Astrocyte (in vitro differentiated cells and primary cell): ENCODE results near the gene TCHHL1.

Experiments used
- EZH2 ChIP-seq: IDR thresholded peaks from 2 replicates; pipeline ENCODE4 v1.6.1; 2012; ENCODE audit warnings: mild to moderate bottlenecking, low read length, inconsistent platforms; ENCODE audit not compliant: insufficient read depth
- TF ChIP-seq, protein P1 (sequence below): IDR thresholded peaks from 2 replicates; pipeline ENCODE4 v1.5.1; 2011; ENCODE audit warnings: low read depth, mild to moderate bottlenecking, inconsistent platforms, low read length, moderate library complexity; ENCODE audit not compliant: insufficient read depth

DNA sequence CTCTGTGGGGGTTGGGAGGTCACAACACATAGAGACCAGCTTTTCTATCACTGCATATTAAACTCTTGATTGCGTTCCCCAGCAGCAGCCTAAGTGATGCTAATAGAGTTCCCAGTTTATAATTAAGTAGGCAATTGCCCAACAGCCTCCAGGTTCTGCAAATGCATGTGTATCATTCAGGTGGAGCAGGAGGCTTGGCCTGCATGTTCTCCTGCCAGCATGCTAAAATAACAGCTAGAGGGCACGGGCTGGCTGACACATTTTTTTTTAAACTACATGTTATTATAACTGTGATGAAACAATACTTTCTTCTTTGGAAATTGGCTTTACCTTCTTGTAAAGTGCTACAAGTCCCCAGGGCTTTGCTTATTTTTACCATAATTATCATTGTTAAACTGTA, 16.0 kb upstream of the TCHHL1 start:
- TF ChIP-seq, protein P1, sequence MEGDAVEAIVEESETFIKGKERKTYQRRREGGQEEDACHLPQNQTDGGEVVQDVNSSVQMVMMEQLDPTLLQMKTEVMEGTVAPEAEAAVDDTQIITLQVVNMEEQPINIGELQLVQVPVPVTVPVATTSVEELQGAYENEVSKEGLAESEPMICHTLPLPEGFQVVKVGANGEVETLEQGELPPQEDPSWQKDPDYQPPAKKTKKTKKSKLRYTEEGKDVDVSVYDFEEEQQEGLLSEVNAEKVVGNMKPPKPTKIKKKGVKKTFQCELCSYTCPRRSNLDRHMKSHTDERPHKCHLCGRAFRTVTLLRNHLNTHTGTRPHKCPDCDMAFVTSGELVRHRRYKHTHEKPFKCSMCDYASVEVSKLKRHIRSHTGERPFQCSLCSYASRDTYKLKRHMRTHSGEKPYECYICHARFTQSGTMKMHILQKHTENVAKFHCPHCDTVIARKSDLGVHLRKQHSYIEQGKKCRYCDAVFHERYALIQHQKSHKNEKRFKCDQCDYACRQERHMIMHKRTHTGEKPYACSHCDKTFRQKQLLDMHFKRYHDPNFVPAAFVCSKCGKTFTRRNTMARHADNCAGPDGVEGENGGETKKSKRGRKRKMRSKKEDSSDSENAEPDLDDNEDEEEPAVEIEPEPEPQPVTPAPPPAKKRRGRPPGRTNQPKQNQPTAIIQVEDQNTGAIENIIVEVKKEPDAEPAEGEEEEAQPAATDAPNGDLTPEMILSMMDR = no peak
- no peak for TF ChIP-seq EZH2
